Parathyroid adenoma (tissue), 2 donors: ENCODE data around the gene AKAP9.

Source experiments
- H2AFZ ChIP-seq: fragments of 300-600 bp; sonication (generic); one replicate; pipeline ENCODE4 v1.7.0; 2017; ENCODE audit warnings: antibody characterized with exemption, mild to moderate bottlenecking
- H3K27ac ChIP-seq: fragments of 300-600 bp; sonication (generic); one replicate; pipeline ENCODE4 v1.7.0; 2017
- H3K27me3 ChIP-seq: fragments of 300-600 bp; sonication (generic); one replicate; pipeline ENCODE4 v1.7.0; 2017; ENCODE audit warnings: low read length; ENCODE audit not compliant: control insufficient read depth, insufficient read depth
- H3K36me3 ChIP-seq: fragments of 300-600 bp; sonication (generic); one replicate; pipeline ENCODE4 v1.7.0; 2017; ENCODE audit warnings: low read length; ENCODE audit not compliant: control insufficient read depth, insufficient read depth
- H3K4me1 ChIP-seq: fragments of 300-600 bp; sonication (generic); one replicate; pipeline ENCODE4 v1.7.0; 2017; ENCODE audit warnings: control low read depth
- H3K4me2 ChIP-seq: fragments of 300-600 bp; sonication (generic); one replicate; pipeline ENCODE4 v1.7.0; 2017; ENCODE audit warnings: low read length
- H3K4me3 ChIP-seq: fragments of 300-600 bp; sonication (generic); one replicate; pipeline ENCODE4 v1.7.0; 2017; ENCODE audit warnings: low read depth, low read length
- H3K79me2 ChIP-seq: fragments of 300-600 bp; sonication (generic); one replicate; pipeline ENCODE4 v1.7.0; 2017; ENCODE audit warnings: control low read depth
- H3K9ac ChIP-seq: fragments of 300-600 bp; sonication (generic); one replicate; pipeline ENCODE4 v1.7.0; 2017; ENCODE audit warnings: mild to moderate bottlenecking
- H3K9me3 ChIP-seq: fragments of 300-600 bp; sonication (generic); one replicate; pipeline ENCODE4 v1.7.0; 2017; ENCODE audit warnings: low read length; ENCODE audit not compliant: control insufficient read depth
- CTCF ChIP-seq: fragments of 300-600 bp; sonication (generic); IDR thresholded peaks from one replicate; pipeline ENCODE4 v1.7.0; 2017; ENCODE audit warnings: antibody characterized with exemption, mild to moderate bottlenecking
- donor health status: primary hyperparathyroidism.

Gene AKAP9

DNA sequence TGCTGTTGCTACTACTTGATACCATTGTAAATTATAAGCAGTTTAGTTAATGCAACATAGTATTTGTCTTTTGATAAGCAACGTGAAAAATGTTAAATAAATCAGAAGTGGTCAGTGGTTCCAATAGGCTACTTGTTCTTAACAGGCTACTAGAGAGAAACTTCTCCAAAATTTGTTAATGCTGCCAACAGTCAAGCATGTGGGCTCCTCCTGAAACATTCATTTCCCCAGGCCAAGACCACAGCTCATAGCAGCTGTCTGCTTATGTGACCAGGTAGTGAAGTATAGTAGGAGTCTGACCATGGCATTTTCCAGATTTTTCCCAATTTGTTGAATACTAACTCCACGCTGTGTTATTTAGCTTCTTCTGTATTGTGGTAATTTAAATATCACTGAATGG is 112.7 kb downstream of the AKAP9 start:
- no peaks in the 10 kb centered on the region for H3K27me3 ChIP-seq
- H3K27ac ChIP-seq: no peak overlapping the region
- no peak for TF ChIP-seq CTCF
- H2AFZ ChIP-seq: no peak overlapping the region
- H3K4me2 ChIP-seq: no peak overlapping the region
- H3K9me3 ChIP-seq: no peaks in the 10 kb centered on the region
- no peaks in the 10 kb centered on the region for H3K79me2 ChIP-seq
- no peak overlapping the region for H3K9ac ChIP-seq
- peaks cover 4% of the 10 kb centered on the region for H3K4me1 ChIP-seq
- H3K4me3 ChIP-seq: no peak overlapping the region
- no peaks in the 10 kb centered on the region for H3K36me3 ChIP-seq

DNA sequence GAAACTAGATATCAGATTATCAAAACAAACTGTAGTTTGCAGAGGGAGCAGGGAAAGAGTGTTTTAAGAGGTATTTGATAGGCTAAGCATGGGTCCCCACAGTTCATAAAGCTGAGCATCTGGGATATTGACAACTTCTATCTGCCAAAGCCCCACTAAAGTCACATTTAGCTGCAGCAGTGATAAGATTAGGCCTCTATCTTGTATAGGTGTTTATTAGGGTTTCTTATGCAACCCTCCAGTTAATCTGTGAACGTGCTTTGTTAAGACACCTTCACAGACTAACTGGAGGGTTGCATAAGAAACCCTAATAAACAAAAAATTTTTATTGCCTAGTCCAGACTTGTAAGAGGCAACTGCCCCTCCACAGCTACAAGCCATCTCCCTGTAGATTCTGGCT is 115.6 kb downstream of the AKAP9 start:
- no peak overlapping the region for H3K4me2 ChIP-seq
- no peak overlapping the region for H2AFZ ChIP-seq
- no peak overlapping the region for H3K4me3 ChIP-seq
- no peak overlapping the region for H3K9ac ChIP-seq
- no peak for TF ChIP-seq CTCF
- no peaks in the 10 kb centered on the region for H3K27me3 ChIP-seq
- H3K27ac ChIP-seq: no peak overlapping the region
- H3K9me3 ChIP-seq: no peaks in the 10 kb centered on the region
- no peaks in the 10 kb centered on the region for H3K36me3 ChIP-seq
- peaks cover 4% of the 10 kb centered on the region for H3K4me1 ChIP-seq
- no peaks in the 10 kb centered on the region for H3K79me2 ChIP-seq

DNA sequence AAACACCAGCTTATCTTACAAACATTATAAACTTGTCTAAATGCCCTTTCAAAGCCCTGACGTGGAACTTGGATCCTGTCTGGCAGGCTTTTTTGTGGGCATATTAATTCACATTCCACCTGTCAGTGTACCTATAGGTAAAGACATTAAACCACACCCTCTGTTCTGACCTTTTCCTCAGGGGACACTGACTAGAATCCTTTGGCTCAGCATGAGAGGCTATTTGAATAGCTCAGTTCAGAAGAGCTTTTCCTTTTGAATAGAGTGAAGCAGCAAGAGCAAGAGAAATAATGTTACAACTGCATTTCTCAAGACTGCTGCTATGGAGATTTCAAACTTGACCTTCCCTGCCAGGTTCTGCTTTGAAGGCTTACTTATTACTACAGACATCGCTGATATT is 116.7 kb downstream of the AKAP9 start:
- H3K4me2 ChIP-seq: no peak overlapping the region
- no peaks in the 10 kb centered on the region for H3K27me3 ChIP-seq
- no peak for TF ChIP-seq CTCF
- no peaks in the 10 kb centered on the region for H3K9me3 ChIP-seq
- H3K4me1 ChIP-seq: peaks cover 4% of the 10 kb centered on the region
- H3K4me3 ChIP-seq: no peak overlapping the region
- H2AFZ ChIP-seq: no peak overlapping the region
- H3K9ac ChIP-seq: no peak overlapping the region
- no peak overlapping the region for H3K27ac ChIP-seq
- no peaks in the 10 kb centered on the region for H3K36me3 ChIP-seq
- H3K79me2 ChIP-seq: no peaks in the 10 kb centered on the region

- no peaks in the 10 kb centered on the region for H3K9me3 ChIP-seq
- H3K4me2 ChIP-seq: no peak overlapping the region
- no peak overlapping the region for H3K9ac ChIP-seq
- no peaks in the 10 kb centered on the region for H3K36me3 ChIP-seq
- no peaks in the 10 kb centered on the region for H3K27me3 ChIP-seq
- TF ChIP-seq CTCF: no peak
- no peak overlapping the region for H3K27ac ChIP-seq
- no peak overlapping the region for H3K4me3 ChIP-seq
- H3K79me2 ChIP-seq: no peaks in the 10 kb centered on the region
- H3K4me1 ChIP-seq: peaks cover 4% of the 10 kb centered on the region
- H2AFZ ChIP-seq: no peak overlapping the region
Measured at GRCh38 chr7:92058040-92058439, 117.4 kb downstream of the AKAP9 start.

DNA sequence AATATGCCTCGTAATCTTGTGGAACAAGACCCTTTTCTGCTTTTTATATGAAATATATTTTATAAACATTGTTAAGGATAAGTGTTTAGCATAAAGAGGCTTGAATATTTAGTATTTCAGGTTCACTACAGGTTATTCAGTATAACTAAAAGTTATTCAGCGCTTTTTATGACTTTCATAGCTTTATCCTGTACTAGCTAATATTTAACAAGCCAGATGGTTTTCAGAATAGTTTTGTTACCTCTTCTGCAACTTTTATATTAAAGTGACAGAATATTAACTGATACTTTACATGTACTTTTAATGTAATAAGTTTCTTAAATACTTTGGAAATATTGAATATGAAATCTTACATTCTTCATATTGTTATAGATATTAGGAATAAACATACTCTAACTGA is 118.2 kb downstream of the AKAP9 start:
- no peaks in the 10 kb centered on the region for H3K9me3 ChIP-seq
- H3K27ac ChIP-seq: no peak overlapping the region
- H3K9ac ChIP-seq: no peak overlapping the region
- H3K36me3 ChIP-seq: no peaks in the 10 kb centered on the region
- no peak overlapping the region for H2AFZ ChIP-seq
- no peak for TF ChIP-seq CTCF
- H3K4me2 ChIP-seq: no peak overlapping the region
- H3K27me3 ChIP-seq: no peaks in the 10 kb centered on the region
- peaks cover 4% of the 10 kb centered on the region for H3K4me1 ChIP-seq
- H3K79me2 ChIP-seq: no peaks in the 10 kb centered on the region
- no peak overlapping the region for H3K4me3 ChIP-seq
